Measurements from ENCODE around the gene ZBTB12. TPM values are rescaled to one million over a fixed set of nuclear protein-coding genes. Genes with fewer than 3 reads are reported as not detected.
A peak's percentile ranks its signal among the peaks of the same experiment; 100 is the strongest.

Gene ZBTB12
- total and polyA plus RNA-seq, 2 of the 13 experiments (the other 11 are each of a cell fraction or from before 2014, with no cell fraction given) = 4.8 to 6.0 TPM

DNA sequence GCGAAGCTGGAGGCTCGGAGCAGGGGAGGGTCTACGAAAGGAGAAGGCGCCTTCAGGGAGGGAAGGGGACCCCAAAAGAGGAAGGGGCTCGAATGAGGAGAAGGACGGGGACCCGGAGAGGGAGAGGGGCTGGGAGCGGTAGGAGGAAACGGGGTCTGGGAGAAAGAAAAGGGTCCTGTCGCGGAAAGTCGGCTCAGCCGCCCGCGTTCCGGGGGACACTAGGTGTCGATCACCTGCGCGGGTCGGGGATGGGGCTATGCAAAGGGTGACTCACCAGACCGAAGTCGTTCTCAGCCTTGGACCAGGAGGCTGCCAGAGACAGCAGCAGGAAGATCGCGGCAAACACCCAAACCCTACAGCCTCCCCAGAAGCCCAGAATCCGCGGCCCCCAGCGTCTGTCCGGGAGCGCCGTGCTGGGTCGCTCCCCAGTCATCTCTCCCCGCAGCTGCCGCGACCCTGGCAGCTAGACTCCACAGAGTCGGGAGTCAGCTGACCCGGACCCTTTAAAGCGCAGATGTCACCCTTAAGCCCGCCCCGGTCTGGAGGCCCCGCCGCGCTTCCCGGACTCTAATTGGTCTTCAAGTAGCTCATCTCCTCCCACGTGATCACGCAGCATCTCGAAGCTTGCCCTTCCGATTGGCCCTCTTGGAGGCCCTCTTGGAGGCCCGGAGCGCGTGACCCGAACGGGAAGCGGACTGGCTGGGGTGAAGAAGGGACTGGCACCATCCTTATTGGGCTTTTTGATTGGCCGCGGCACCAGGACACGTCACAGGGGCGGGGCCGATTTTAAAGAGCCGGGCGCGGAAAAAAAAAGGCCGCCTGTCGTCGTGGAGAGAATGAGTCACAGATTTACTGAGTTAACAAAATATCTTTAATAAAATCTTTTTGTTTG is 39.3 kb downstream of the ZBTB12 start, which contains the start of gene NEU1 (continued):
- TF ChIP-seq ZNF260 (CRISPR knock-in tag; IDR thresholded peaks at IDR 0.05; ENCODE audit: borderline replicate concordance, low read depth) (no peak), ZFY (CRISPR knock-in tag; IDR thresholded peaks at IDR 0.05) (peak; percentile 69), ZNF253 (CRISPR knock-in tag; IDR thresholded peaks at IDR 0.05; ENCODE audit: borderline replicate concordance) (peak; percentile 78; the same call in 1 of the 2 replicates), SP140L (CRISPR knock-in tag; IDR thresholded peaks at IDR 0.05; ENCODE audit: borderline replicate concordance) (no peak; the same call in 1 of the 2 replicates), HHEX (CRISPR knock-in tag; IDR thresholded peaks at IDR 0.05) (0 out of 2 replicates have a peak, but pooled peaks have one; percentile 3), TSC22D2 (CRISPR knock-in tag; IDR thresholded peaks at IDR 0.05; ENCODE audit: borderline replicate concordance) (peak; percentile 98), MXI1 (IDR thresholded peaks at IDR 0.05; ENCODE audit: borderline replicate concordance, low read depth, low read length) (peak; percentile 87; the same call in 2 of the 3 replicates), TCF12 (IDR thresholded peaks at IDR 0.05) (no peak), TCF12 (CRISPR knock-in tag; IDR thresholded peaks at IDR 0.05) (peak; percentile 4; the same call in 1 of the 2 replicates), HDAC2 (CRISPR knock-in tag; IDR thresholded peaks at IDR 0.05) (peak; percentile 82), ATF7 (IDR thresholded peaks at IDR 0.05) (no peak), ATF7 (CRISPR knock-in tag; IDR thresholded peaks at IDR 0.05) (no peak), ZFYVE20 (CRISPR knock-in tag; IDR thresholded peaks at IDR 0.05; ENCODE audit: borderline replicate concordance, low read depth) (no peak), YY1 (IDR thresholded peaks at IDR 0.05; ENCODE audit: insufficient read depth, insufficient replicate concordance, low read depth, low read length) (no peak), RFX1 (IDR thresholded peaks at IDR 0.05) (no peak), ZNF101 (CRISPR knock-in tag; IDR thresholded peaks at IDR 0.05; ENCODE audit: borderline replicate concordance, low read depth) (no peak), ZNF724P (CRISPR knock-in tag; IDR thresholded peaks at IDR 0.05; ENCODE audit: borderline replicate concordance) (peak; percentile 92)
- TF ChIP-seq, protein P1, sequence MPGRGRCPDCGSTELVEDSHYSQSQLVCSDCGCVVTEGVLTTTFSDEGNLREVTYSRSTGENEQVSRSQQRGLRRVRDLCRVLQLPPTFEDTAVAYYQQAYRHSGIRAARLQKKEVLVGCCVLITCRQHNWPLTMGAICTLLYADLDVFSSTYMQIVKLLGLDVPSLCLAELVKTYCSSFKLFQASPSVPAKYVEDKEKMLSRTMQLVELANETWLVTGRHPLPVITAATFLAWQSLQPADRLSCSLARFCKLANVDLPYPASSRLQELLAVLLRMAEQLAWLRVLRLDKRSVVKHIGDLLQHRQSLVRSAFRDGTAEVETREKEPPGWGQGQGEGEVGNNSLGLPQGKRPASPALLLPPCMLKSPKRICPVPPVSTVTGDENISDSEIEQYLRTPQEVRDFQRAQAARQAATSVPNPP (CRISPR knock-in tag; IDR thresholded peaks at IDR 0.05) = peak; percentile 88; the same call in 1 of the 2 replicates
- TF ChIP-seq, protein P2, sequence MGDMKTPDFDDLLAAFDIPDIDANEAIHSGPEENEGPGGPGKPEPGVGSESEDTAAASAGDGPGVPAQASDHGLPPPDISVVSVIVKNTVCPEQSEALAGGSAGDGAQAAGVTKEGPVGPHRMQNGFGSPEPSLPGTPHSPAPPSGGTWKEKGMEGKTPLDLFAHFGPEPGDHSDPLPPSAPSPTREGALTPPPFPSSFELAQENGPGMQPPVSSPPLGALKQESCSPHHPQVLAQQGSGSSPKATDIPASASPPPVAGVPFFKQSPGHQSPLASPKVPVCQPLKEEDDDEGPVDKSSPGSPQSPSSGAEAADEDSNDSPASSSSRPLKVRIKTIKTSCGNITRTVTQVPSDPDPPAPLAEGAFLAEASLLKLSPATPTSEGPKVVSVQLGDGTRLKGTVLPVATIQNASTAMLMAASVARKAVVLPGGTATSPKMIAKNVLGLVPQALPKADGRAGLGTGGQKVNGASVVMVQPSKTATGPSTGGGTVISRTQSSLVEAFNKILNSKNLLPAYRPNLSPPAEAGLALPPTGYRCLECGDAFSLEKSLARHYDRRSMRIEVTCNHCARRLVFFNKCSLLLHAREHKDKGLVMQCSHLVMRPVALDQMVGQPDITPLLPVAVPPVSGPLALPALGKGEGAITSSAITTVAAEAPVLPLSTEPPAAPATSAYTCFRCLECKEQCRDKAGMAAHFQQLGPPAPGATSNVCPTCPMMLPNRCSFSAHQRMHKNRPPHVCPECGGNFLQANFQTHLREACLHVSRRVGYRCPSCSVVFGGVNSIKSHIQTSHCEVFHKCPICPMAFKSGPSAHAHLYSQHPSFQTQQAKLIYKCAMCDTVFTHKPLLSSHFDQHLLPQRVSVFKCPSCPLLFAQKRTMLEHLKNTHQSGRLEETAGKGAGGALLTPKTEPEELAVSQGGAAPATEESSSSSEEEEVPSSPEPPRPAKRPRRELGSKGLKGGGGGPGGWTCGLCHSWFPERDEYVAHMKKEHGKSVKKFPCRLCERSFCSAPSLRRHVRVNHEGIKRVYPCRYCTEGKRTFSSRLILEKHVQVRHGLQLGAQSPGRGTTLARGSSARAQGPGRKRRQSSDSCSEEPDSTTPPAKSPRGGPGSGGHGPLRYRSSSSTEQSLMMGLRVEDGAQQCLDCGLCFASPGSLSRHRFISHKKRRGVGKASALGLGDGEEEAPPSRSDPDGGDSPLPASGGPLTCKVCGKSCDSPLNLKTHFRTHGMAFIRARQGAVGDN (CRISPR knock-in tag; IDR thresholded peaks at IDR 0.05) = peak; percentile 72

All from HepG2 (cell line).